Measurements from ENCODE around the gene C20orf96. TPM values are rescaled to one million over a fixed set of nuclear protein-coding genes. Genes with fewer than 3 reads are reported as not detected.

Gene C20orf96
- total and polyA plus RNA-seq, 2 experiments from 2014 or later = 14.6 to 36.3 TPM

GRCh38 chr20:316316-317068 lies 25.9 kb upstream of the C20orf96 start:
- no peaks in the 10 kb centered on the region for H3F3A ChIP-seq (replicated peaks; ENCODE audit: low read depth)
- H3K4me1 ChIP-seq (ENCODE audit: insufficient read depth) = no peaks in the 10 kb centered on the region; the same call in 1 of the 2 replicates
- H3K27ac Mint-ChIP-seq = no peak overlapping the region
- no peaks in the 10 kb centered on the region for H3K79me2 ChIP-seq (replicated peaks; ENCODE audit: insufficient read depth)
- peaks cover 3% of the 10 kb centered on the region; the same call in 2 of the 3 replicates for H3K9me3 Mint-ChIP-seq
- H2AFZ ChIP-seq = no peak overlapping the region
- no peak for DNase-seq (ENCODE audit: low spot score)
- no peak overlapping the region for H3K4me3 ChIP-seq
- peaks cover 5% of the 10 kb centered on the region for H3K27me3 Mint-ChIP-seq (ENCODE audit: insufficient read depth, low read depth, poor library complexity)
- peaks cover 14% of the 10 kb centered on the region for H3K36me3 Mint-ChIP-seq (ENCODE audit: low read depth)
- H3K9me2 ChIP-seq (ENCODE audit: insufficient read depth) = no peaks in the 10 kb centered on the region
- no peak overlapping the region for H3K27ac ChIP-seq (ENCODE audit: low read depth)
- no peak overlapping the region for H3K4me2 ChIP-seq
- H3K36me3 ChIP-seq (ENCODE audit: insufficient read depth) = peaks cover 10% of the 10 kb centered on the region; the same call in 1 of the 2 replicates
- no peaks in the 10 kb centered on the region for H3K27me3 ChIP-seq (ENCODE audit: insufficient read depth)
- H3K4me3 Mint-ChIP-seq = no peak overlapping the region
- peaks cover 7% of the 10 kb centered on the region for H3K4me1 Mint-ChIP-seq
- no peak for ATAC-seq
- TF ChIP-seq EZH2 (IDR thresholded peaks at IDR 0.05; ENCODE audit: low read depth, unreplicated experiment) = no peak
- no peak for TF ChIP-seq CTCF (conservative IDR thresholded peaks at IDR 0.05; ENCODE audit: low read depth in 2 of 2)
- no peak for TF ChIP-seq JUNB (IDR thresholded peaks at IDR 0.05; ENCODE audit: unreplicated experiment)
- no peak for TF ChIP-seq ZNF114 (CRISPR knock-in tag; IDR thresholded peaks at IDR 0.05)
- no peak for TF ChIP-seq CREB1 (CRISPR knock-in tag; IDR thresholded peaks at IDR 0.05; ENCODE audit: low read depth)
- TF ChIP-seq NANOG (IDR thresholded peaks at IDR 0.05; ENCODE audit: borderline replicate concordance) = no peak
- no peak for TF ChIP-seq STAT1 (IDR thresholded peaks at IDR 0.05; ENCODE audit: unreplicated experiment)
- no peak for TF ChIP-seq REST (IDR thresholded peaks at IDR 0.05; ENCODE audit: unreplicated experiment)
- TF ChIP-seq POLR2AphosphoS5 (IDR thresholded peaks at IDR 0.05; ENCODE audit: low read depth) = no peak
- no peak for TF ChIP-seq ZNF331 (CRISPR knock-in tag; IDR thresholded peaks at IDR 0.05; ENCODE audit: low read depth)
- TF ChIP-seq EZH2phosphoT487 (IDR thresholded peaks at IDR 0.05; ENCODE audit: unreplicated experiment) = no peak
- TF ChIP-seq ETS1 (IDR thresholded peaks at IDR 0.05) = no peak
- TF ChIP-seq ZNF462 (CRISPR knock-in tag; IDR thresholded peaks at IDR 0.05) = no peak
- H4K20me1 ChIP-seq (replicated peaks; ENCODE audit: insufficient read depth) = no peaks in the 10 kb centered on the region
